GM19468 (cell line): Measurements from ENCODE around the gene ALKBH2.

Source experiments
- ATAC-seq: cut with Tn5 transposase; IDR thresholded peaks from one replicate; pipeline ENCODE4 v1.9.1; 2021; ENCODE audit warnings: mild to moderate bottlenecking, moderate library complexity, moderate number of reproducible peaks; ENCODE audit not compliant: unreplicated experiment; ENCODE audit errors: extremely low read depth

The ALKBH2 gene

DNA sequence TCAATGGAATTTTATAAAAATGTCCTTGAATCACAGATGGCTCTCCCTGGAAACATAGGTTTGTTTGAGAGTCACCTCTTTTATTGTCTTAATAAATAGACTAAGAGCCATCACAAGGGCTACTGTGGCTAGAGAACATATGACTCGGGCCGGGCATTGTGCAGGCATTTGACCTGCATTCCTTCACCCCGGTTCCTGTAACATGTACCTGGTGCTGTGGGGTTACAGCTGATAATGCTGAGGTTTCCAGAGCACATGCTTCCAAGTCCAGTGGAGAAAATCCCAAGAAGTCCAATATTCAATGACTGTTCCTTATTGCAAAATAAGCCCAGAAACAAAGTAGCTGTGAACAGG lies 22.1 kb upstream of the ALKBH2 start:
- no peak for ATAC-seq

- no peak for ATAC-seq
Observed at GRCh38 chr12:109114644-109115043, 21.4 kb upstream of the ALKBH2 start.

DNA sequence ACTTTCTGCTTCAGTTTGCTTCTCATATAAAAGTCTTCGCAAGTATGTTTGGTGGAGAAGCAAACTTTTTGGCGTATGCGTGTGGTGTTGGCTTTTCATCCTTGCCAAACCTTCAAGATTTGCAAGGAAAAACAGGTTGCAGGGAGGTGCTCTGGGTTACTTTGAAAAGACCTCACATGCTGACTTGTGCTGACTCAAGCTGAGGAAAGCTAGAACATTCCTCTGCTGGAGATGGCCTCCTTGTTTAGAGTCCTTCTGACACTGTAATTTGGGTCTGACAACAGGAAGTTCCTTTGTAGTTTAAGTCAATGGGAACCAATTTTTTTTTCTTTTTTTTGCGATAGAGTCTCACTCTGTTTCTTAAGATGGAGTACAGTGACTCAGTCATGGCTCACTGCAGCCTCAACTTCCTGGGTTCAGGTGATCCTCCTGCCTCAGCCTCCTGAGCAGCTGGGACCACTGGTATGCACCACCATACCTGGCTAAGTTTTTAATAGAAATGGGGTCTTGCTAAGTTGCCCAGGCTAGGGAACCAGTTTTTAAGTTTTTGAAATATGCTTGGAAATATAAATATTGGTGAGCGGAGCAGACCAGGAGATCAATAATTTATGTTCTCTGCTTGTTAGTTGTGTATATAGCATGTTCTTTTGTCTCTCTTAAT lies 20.5 kb upstream of the ALKBH2 start:
- ATAC-seq, result no peak

GRCh38 chr12:109112720-109113465 lies 19.6 kb upstream of the ALKBH2 start:
- ATAC-seq, result no peak

DNA sequence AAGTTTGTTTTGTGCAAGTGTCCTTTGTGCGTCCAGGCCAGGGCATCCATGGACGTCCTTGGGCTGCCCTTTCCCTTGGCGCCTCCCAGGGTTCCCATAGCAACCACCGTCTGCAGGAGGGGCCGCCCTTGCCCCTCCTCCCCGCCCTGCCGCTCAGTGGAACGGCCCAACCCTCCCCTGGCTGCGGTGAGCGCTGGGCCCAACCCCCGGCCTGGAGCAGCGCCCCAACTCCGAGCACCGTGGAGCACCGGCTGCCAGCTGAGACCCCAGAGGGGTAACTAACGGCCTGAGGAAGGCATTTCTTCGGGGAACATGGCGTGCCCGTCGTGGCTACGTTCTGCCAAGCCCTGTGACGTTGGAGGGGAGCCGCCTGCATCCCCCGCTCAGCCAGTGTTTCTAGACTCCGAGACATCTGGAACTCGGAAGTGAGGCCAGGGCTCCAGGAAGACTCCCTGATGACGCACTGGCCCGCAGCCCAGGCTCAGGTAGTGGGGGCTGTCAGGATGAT lies 17.8 kb upstream of the ALKBH2 start:
- no peak for ATAC-seq

- no peak for ATAC-seq
Observed at GRCh38 chr12:109109746-109110350, 16.6 kb upstream of the ALKBH2 start.

DNA sequence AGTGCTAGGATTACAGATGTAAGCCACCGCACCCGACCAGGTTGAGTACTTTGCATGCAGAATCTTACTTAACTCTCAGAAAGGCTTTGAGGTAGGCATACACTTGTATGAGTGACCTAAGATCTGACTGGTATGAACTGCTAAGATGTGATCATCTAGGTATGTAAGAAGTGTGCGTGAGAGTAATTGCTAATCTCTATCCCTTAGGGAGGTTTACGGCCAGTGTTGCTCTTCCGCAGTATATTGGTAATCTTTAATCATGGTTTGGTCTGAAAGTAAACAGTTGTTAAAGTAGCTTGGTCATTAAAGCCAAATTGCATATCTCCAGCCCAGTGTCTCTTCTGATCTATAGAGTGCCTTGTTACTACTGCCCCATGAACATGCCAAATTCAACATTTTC lies 11.9 kb upstream of the ALKBH2 start:
- ATAC-seq, result no peak

- no peak for ATAC-seq
Observed at GRCh38 chr12:109102491-109102890, 9.2 kb upstream of the ALKBH2 start.

DNA sequence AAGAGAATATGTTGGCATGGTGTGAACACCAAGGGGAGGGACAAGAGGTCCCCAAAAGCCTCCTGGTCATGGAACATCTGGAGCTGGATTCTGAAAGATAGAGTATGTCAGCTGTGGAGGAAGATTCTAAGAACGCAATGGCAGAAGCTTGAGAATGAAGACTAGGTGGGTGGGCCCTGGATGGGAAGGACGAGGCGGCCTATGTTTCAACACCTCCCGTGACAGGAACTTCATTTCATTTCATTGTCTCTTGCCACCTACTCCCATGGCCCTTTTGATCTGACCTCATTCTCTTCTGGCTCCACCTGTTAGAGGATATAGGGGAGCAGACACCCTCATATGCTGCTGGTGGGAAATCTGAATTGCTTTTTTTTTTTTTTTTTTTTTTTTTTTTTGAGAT lies 7.5 kb upstream of the ALKBH2 start:
- no peak for ATAC-seq

- ATAC-seq, result no peak
Observed at GRCh38 chr12:109099431-109100020, 6.3 kb upstream of the ALKBH2 start.

DNA sequence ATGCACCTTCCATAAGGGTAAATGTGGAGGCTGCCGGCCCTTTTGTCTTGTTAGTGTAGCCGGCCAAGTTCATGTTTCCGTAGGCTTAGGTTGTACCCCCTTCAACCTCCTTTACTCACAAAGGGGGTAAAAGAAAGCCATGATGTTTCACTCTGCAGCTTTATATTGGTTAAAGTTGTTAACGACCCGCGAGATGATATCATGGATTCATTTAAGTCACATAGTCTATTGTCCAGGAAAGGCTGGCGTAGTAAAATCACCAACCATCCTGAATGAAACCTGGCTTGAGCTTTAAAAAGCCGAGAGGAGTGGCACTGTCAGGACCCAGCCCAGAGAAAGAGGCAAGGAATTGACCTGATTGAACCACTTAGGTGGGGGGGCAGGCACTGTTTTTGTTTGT lies 5.4 kb upstream of the ALKBH2 start:
- no peak for ATAC-seq

GRCh38 chr12:109098183-109098604 lies 4.9 kb upstream of the ALKBH2 start:
- ATAC-seq, result no peak

DNA sequence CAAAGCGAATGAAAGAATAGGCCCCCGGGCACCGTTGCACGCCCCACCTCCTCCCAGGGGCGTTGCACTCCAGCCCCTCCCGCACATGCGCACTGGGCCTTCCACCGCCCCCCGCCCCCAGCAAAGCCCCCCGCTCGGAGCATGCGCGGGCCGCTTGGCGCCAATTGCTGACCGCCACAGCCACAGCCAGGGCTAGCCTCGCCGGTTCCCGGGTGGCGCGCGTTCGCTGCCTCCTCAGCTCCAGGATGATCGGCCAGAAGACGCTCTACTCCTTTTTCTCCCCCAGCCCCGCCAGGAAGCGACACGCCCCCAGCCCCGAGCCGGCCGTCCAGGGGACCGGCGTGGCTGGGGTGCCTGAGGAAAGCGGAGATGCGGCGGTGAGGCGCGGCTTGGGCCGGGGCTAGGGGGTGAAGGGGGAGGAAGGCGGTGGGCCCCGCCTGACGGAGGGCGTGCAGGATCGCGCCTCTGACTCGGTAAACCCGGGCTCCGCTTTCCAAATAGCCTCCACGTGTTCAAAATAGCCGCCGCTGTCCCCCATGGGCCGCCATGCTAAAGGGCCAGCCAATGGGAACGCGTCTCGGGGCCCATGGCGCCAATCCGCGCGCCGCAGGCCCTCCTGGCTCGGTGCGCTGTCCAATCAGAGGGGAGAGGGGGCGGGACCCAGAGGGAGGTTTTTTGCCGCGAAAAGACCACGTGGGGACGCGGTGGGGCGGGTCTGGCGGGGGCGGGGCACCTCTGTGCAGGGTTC lies 4.3 kb upstream of the ALKBH2 start, which contains the start of gene UNG:
UNG (plus strand) TSS at position 163 of the 748 bp plus-strand sequence; CDS start at position 246, 83 bp downstream.
- ATAC-seq, result peak; percentile 83

GRCh38 chr12:109097140-109097434 lies 3.8 kb upstream of the ALKBH2 start:
- no peak for ATAC-seq

GRCh38 chr12:109092497-109093021 lies 713 bp downstream of the ALKBH2 start:
- ATAC-seq, result no peak

- no peak for ATAC-seq
Observed at GRCh38 chr12:109089683-109090082, 3.6 kb downstream of the ALKBH2 start.

GRCh38 chr12:109088818-109089217 lies 4.5 kb downstream of the ALKBH2 start:
- ATAC-seq, result no peak

DNA sequence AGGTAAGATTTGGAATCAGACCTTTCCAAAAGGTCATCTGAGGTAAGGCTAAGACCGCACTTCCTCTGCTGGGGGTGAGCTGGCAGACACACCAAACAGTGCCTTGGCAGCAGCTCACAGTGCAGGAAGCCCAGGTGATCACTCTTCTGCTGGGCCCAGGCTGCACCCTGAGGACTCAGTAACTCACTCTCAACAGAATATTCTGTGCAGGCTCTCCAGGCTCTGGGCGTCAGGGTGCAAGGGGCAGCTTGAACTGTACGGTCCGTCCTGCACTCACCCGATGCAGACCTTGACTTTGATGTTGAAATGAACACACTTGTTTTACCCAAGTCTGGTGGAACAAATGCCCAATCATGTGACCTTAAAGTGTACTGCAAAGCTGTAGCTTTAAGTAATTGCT lies 6.0 kb downstream of the ALKBH2 start:
- ATAC-seq, result no peak

DNA sequence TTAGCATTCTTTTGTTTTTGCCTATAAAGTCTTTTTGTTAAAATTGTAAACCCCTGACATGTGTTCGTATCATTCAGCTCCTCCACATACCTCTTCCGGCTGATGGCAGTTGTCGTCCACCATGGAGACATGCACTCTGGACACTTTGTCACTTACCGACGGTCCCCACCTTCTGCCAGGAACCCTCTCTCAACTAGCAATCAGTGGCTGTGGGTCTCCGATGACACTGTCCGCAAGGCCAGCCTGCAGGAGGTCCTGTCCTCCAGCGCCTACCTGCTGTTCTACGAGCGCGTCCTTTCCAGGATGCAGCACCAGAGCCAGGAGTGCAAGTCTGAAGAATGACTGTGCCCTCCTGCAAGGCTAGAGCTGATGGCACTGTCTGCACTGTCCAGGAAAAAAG lies 7.7 kb downstream of the ALKBH2 start:
- no peak for ATAC-seq

GRCh38 chr12:109084425-109084824 lies 8.8 kb downstream of the ALKBH2 start:
- ATAC-seq, result no peak
